ENCODE data around the gene TUBA4A. TPM values are rescaled to one million over a fixed set of nuclear protein-coding genes. Genes with fewer than 3 reads are reported as not detected.
A peak's percentile ranks its signal among the peaks of the same experiment; 100 is the strongest.

The TUBA4A gene
- total RNA-seq, 2 experiments from 2014 or later = 261 to 339 TPM

- no peak overlapping the region for H3K27ac Mint-ChIP-seq
- ChIA-PET POLR2A (no interaction called here), CTCF (interaction anchor here (1.0 to 15.6 kb wide), 4 partner anchors 11 to 125 kb away, joined by 3 to 194 read pairs (median 4); no protein-coding TSS in a partner anchor)
- no peak overlapping the region for H3K4me3 Mint-ChIP-seq
- peaks cover 18% of the 10 kb centered on the region for H3K36me3 Mint-ChIP-seq (ENCODE audit: low read depth)
- peaks cover 19% of the 10 kb centered on the region for H3K4me1 Mint-ChIP-seq
- DNase-seq = no peak
- H3K9me3 Mint-ChIP-seq = no peaks in the 10 kb centered on the region
- no peaks in the 10 kb centered on the region for H3K27me3 Mint-ChIP-seq
Observed at GRCh38 chr2:219284501-219285372, 31.0 kb upstream of the TUBA4A start.

GRCh38 chr2:219282943-219283581 is 29.3 kb upstream of the TUBA4A start:
- Mint-ChIP-seq H3K4me3 (no peak overlapping the region), H3K27ac (peak overlapping the region; percentile 4), H3K4me1 (peaks cover 31% of the 10 kb centered on the region), H3K9me3 (no peaks in the 10 kb centered on the region), H3K36me3 (ENCODE audit: low read depth) (peaks cover 20% of the 10 kb centered on the region), H3K27me3 (no peaks in the 10 kb centered on the region)
- POLR2A ChIA-PET = no interaction called here
- CTCF ChIA-PET = interaction anchor here (0.7 to 15.6 kb wide), 5 partner anchors 12 to 303 kb away, joined by 3 to 194 read pairs (median 3); partner anchors contain the start of gene TUBA4A
- no peak for DNase-seq

GRCh38 chr2:219282375-219282774 is 28.7 kb upstream of the TUBA4A start:
- no peaks in the 10 kb centered on the region for H3K9me3 Mint-ChIP-seq
- peak overlapping the region; percentile 62 for H3K27ac Mint-ChIP-seq
- H3K36me3 Mint-ChIP-seq (ENCODE audit: low read depth) = peaks cover 20% of the 10 kb centered on the region
- no peak for DNase-seq
- POLR2A ChIA-PET = no interaction called here
- no peak overlapping the region for H3K4me3 Mint-ChIP-seq
- H3K27me3 Mint-ChIP-seq = no peaks in the 10 kb centered on the region
- CTCF ChIA-PET = interaction anchor here (1.1 to 15.6 kb wide), 2 partner anchors 13 to 28 kb away, joined by 3 to 194 read pairs; partner anchors contain the start of gene TUBA4A
- H3K4me1 Mint-ChIP-seq = peaks cover 38% of the 10 kb centered on the region

GRCh38 chr2:219281588-219281987 is 27.9 kb upstream of the TUBA4A start:
- H3K4me1 Mint-ChIP-seq = peaks cover 41% of the 10 kb centered on the region

GRCh38 chr2:219280651-219281050 is 26.9 kb upstream of the TUBA4A start:
- POLR2A ChIA-PET = no interaction called here
- CTCF ChIA-PET = interaction anchor here (1.0 to 15.6 kb wide), 5 partner anchors 15 to 108 kb away, joined by 3 to 194 read pairs (median 5); partner anchors contain the start of genes ABCB6, DNPEP, TUBA4A and TUBA4B
- peaks cover 20% of the 10 kb centered on the region for H3K36me3 Mint-ChIP-seq (ENCODE audit: low read depth)
- no peaks in the 10 kb centered on the region for H3K9me3 Mint-ChIP-seq
- H3K27me3 Mint-ChIP-seq = no peaks in the 10 kb centered on the region
- DNase-seq = no peak
- H3K4me1 Mint-ChIP-seq = peaks cover 41% of the 10 kb centered on the region
- peak overlapping the region; percentile 96 for H3K4me3 Mint-ChIP-seq
- peak overlapping the region; percentile 99 for H3K27ac Mint-ChIP-seq

More at GRCh38 chr2:219281588-219281987, 27.9 kb upstream of the TUBA4A start:
- no peak overlapping the region for H3K27ac Mint-ChIP-seq
- no peak for DNase-seq
- H3K36me3 Mint-ChIP-seq (ENCODE audit: low read depth) = peaks cover 20% of the 10 kb centered on the region
- ChIA-PET CTCF (interaction anchor here (1.0 to 15.6 kb wide), 2 partner anchors 14 to 89 kb away, joined by 5 to 194 read pairs; no protein-coding TSS in a partner anchor), POLR2A (no interaction called here)
- no peaks in the 10 kb centered on the region for H3K27me3 Mint-ChIP-seq
- H3K9me3 Mint-ChIP-seq = no peaks in the 10 kb centered on the region
- H3K4me3 Mint-ChIP-seq = no peak overlapping the region

GRCh38 chr2:219279916-219280516 is 26.3 kb upstream of the TUBA4A start:
- Mint-ChIP-seq H3K9me3 (no peaks in the 10 kb centered on the region), H3K27me3 (no peaks in the 10 kb centered on the region), H3K27ac (peak overlapping the region; percentile 99), H3K4me1 (peaks cover 41% of the 10 kb centered on the region), H3K4me3 (peak overlapping the region; percentile 96), H3K36me3 (ENCODE audit: low read depth) (peaks cover 20% of the 10 kb centered on the region)
- ChIA-PET CTCF (interaction anchor here (1.2 to 15.6 kb wide), 6 partner anchors 15 to 108 kb away, joined by 3 to 194 read pairs (median 4); partner anchors contain the start of genes ABCB6, DNPEP, TUBA4A and TUBA4B), POLR2A (interaction anchor here (1.6 kb wide), 1 partner anchor 25 kb away, joined by 6 read pairs; no protein-coding TSS in a partner anchor)
- DNase-seq = peak; percentile 13

GRCh38 chr2:219279151-219279915 is 25.6 kb upstream of the TUBA4A start, which contains the start of gene DNAJB2:
Gene DNAJB2 (plus strand): TSS chr2:219279366. CDS start chr2:219279834, 468 bp downstream.
- DNase-seq = peak; percentile 99
- peak within 1 kb of the TSS; percentile 96 for H3K4me3 Mint-ChIP-seq
- no peaks in the 10 kb centered on the region for H3K27me3 Mint-ChIP-seq
- peaks cover 41% of the 10 kb centered on the region for H3K4me1 Mint-ChIP-seq
- CTCF ChIA-PET = interaction anchor here (1.2 to 15.6 kb wide), 9 partner anchors 9 to 103 kb away, joined by 3 to 194 read pairs (median 9); partner anchors contain the start of genes CNPPD1, TUBA4A and TUBA4B
- peak within 1 kb of the TSS; percentile 99 for H3K27ac Mint-ChIP-seq
- H3K36me3 Mint-ChIP-seq (ENCODE audit: low read depth) = peaks cover 20% of the 10 kb centered on the region
- H3K9me3 Mint-ChIP-seq = no peaks in the 10 kb centered on the region
- POLR2A ChIA-PET = interaction anchor here (0.9 to 1.6 kb wide), 2 partner anchors 25 to 32 kb away, joined by 6 read pairs; no protein-coding TSS in a partner anchor

GRCh38 chr2:219278655-219279150 is 25.0 kb upstream of the TUBA4A start:
- Mint-ChIP-seq H3K36me3 (ENCODE audit: low read depth) (peaks cover 18% of the 10 kb centered on the region), H3K27me3 (no peaks in the 10 kb centered on the region), H3K4me3 (peak overlapping the region; percentile 96), H3K27ac (peak overlapping the region; percentile 99), H3K9me3 (no peaks in the 10 kb centered on the region), H3K4me1 (peaks cover 41% of the 10 kb centered on the region)
- CTCF ChIA-PET = interaction anchor here (0.5 to 15.6 kb wide), 11 partner anchors 8 to 110 kb away, joined by 3 to 194 read pairs (median 8); partner anchors contain the start of genes CNPPD1, TUBA4A and TUBA4B
- no peak for DNase-seq
- POLR2A ChIA-PET = interaction anchor here (0.9 to 1.6 kb wide), 2 partner anchors 24 to 31 kb away, joined by 6 read pairs; no protein-coding TSS in a partner anchor

- ChIA-PET CTCF (interaction anchor here (0.5 to 15.6 kb wide), 13 partner anchors 7 to 111 kb away, joined by 3 to 194 read pairs (median 7); partner anchors contain the start of genes CNPPD1, TUBA4A and TUBA4B), POLR2A (interaction anchor here (1.6 kb wide), 1 partner anchor 23 kb away, joined by 6 read pairs; no protein-coding TSS in a partner anchor)
- peak; percentile 76 for DNase-seq
- Mint-ChIP-seq H3K36me3 (ENCODE audit: low read depth) (peaks cover 15% of the 10 kb centered on the region), H3K9me3 (no peaks in the 10 kb centered on the region), H3K4me3 (peak overlapping the region; percentile 58), H3K27me3 (no peaks in the 10 kb centered on the region), H3K27ac (peak overlapping the region; percentile 99), H3K4me1 (peaks cover 39% of the 10 kb centered on the region)
Observed at GRCh38 chr2:219277703-219278654, 24.3 kb upstream of the TUBA4A start.

GRCh38 chr2:219274361-219274921 is 20.7 kb upstream of the TUBA4A start:
- Mint-ChIP-seq H3K4me3 (no peak overlapping the region), H3K27me3 (no peaks in the 10 kb centered on the region), H3K9me3 (no peaks in the 10 kb centered on the region), H3K36me3 (ENCODE audit: low read depth) (no peaks in the 10 kb centered on the region), H3K4me1 (peaks cover 20% of the 10 kb centered on the region), H3K27ac (no peak overlapping the region)
- ChIA-PET POLR2A (no interaction called here), CTCF (interaction anchor here (1.2 to 15.6 kb wide), 2 partner anchors 13 to 21 kb away, joined by 8 to 194 read pairs; no protein-coding TSS in a partner anchor)
- no peak for DNase-seq

All from activated CD4-positive, alpha-beta T cell treated with anti-CD3 and anti-CD28 coated beads, Interleukin-2, amount 10 ng/mL, durations not matched to agents 7 days and 5 days (primary cell).